ENCODE results near the gene PEPD. TPM values are rescaled to one million over a fixed set of nuclear protein-coding genes. Genes with fewer than 3 reads are reported as not detected.

Gene PEPD
- total RNA-seq, 4 donors from 2014 or later = 79.8 to 122 (median 94.8) TPM

GRCh38 chr19:33445442-33446329 is 75.9 kb downstream of the PEPD start:
- H3K36me3 ChIP-seq = peaks cover 0 to 64% (median 0%) of the 10 kb centered on the region in 3 donors
- TF ChIP-seq EP300 (IDR thresholded peaks at IDR 0.05) (no peak), POLR2A (IDR thresholded peaks at IDR 0.05) (no peak), CTCF (IDR thresholded peaks at IDR 0.05) (no peak)
- H3K4me3 ChIP-seq = no peak overlapping the region
- no peaks in the 10 kb centered on the region for H3K9me3 ChIP-seq
- no peaks in the 10 kb centered on the region for H3K4me1 ChIP-seq
- WGBS, 2 donors = 85 to 87% methylated on average over 17 of the region's 17 CpGs
- H3K27ac ChIP-seq = no peak overlapping the region
- no peaks in the 10 kb centered on the region for H3K27me3 ChIP-seq
- no peak for DNase-seq (ENCODE audit: low spot score in 2 of 2)

- no peak overlapping the region for H3K27ac ChIP-seq
- no peak overlapping the region for H3K4me3 ChIP-seq
- H3K27me3 ChIP-seq = no peaks in the 10 kb centered on the region
- no peak for TF ChIP-seq CTCF (IDR thresholded peaks at IDR 0.05)
- TF ChIP-seq EP300 (IDR thresholded peaks at IDR 0.05) = no peak
- DNase-seq (ENCODE audit: low spot score in 2 of 2) = no peak
- peaks cover 0 to 63% (median 0%) of the 10 kb centered on the region in 3 donors for H3K36me3 ChIP-seq
- H3K9me3 ChIP-seq = no peaks in the 10 kb centered on the region
- no peaks in the 10 kb centered on the region for H3K4me1 ChIP-seq
- 82 to 87% methylated on average over 12 of the region's 12 CpGs for WGBS, 2 donors
Measured at GRCh38 chr19:33444562-33445441, 76.8 kb downstream of the PEPD start.

- DNase-seq (ENCODE audit: low spot score in 2 of 2) = no peak
- 92 to 93% methylated on average over 32 of the region's 32 CpGs for WGBS, 2 donors
- no peak overlapping the region for H3K27ac ChIP-seq
- H3K4me3 ChIP-seq = no peak overlapping the region
- no peaks in the 10 kb centered on the region for H3K27me3 ChIP-seq
- H3K4me1 ChIP-seq = no peaks in the 10 kb centered on the region
- no peaks in the 10 kb centered on the region for H3K9me3 ChIP-seq
- TF ChIP-seq POLR2A (IDR thresholded peaks at IDR 0.05) (no peak), CTCF (IDR thresholded peaks at IDR 0.05) (no peak), EP300 (IDR thresholded peaks at IDR 0.05) (no peak)
- H3K36me3 ChIP-seq = peaks cover 0 to 54% (median 0%) of the 10 kb centered on the region in 3 donors
Measured at GRCh38 chr19:33443638-33444561, 77.7 kb downstream of the PEPD start.

GRCh38 chr19:33442706-33443105 is 78.9 kb downstream of the PEPD start:
- no peaks in the 10 kb centered on the region for H3K27me3 ChIP-seq
- WGBS, 2 donors = 92 to 98% methylated on average over 9 of the region's 9 CpGs
- H3K4me1 ChIP-seq = no peaks in the 10 kb centered on the region
- H3K36me3 ChIP-seq = peaks cover 0 to 50% (median 0%) of the 10 kb centered on the region in 3 donors
- no peak overlapping the region for H3K27ac ChIP-seq
- H3K9me3 ChIP-seq = no peaks in the 10 kb centered on the region
- H3K4me3 ChIP-seq = no peak overlapping the region
- TF ChIP-seq POLR2A (IDR thresholded peaks at IDR 0.05) (no peak), CTCF (IDR thresholded peaks at IDR 0.05) (no peak), EP300 (IDR thresholded peaks at IDR 0.05) (no peak)
- no peak for DNase-seq (ENCODE audit: low spot score in 2 of 2)

All from tibial nerve (tissue), 4 donors.